HepG2 (cell line): ENCODE measurements around the gene MCAM. TPM values are rescaled to one million over a fixed set of nuclear protein-coding genes. Genes with fewer than 3 reads are reported as not detected.

ENCODE experiments used
- ATAC-seq: fragments of 200-7000 bp; cut with Tn5 transposase; 3 replicates; pipeline ENCODE4 v1.9.1; 2020; ENCODE audit warnings: mild to moderate bottlenecking, moderate library complexity
- BruUV-seq: library from RNA; stranded (reverse); fragments of 400-500 nt; replicated peaks from 2 replicates; lab custom pipeline; 2021; lab: Mats Ljungman, UMichigan
- CTCF ChIA-PET: fragments of 300-600 bp; formaldehyde crosslinking; extraction: SDS; loops from one replicate; lab custom pipeline; 2021; ENCODE audit warnings: low total read pairs, inconsistent platforms, low intra/inter-chr PET ratio; lab: Yijun Ruan, JAX
- POLR2A ChIA-PET: fragments of 350-600 bp; sonication (Branson Sonifier 250); formaldehyde crosslinking; loops from one replicate; lab custom pipeline; 2020; ENCODE audit warnings: antibody characterized with exemption, inconsistent platforms; lab: Yijun Ruan, JAX
- DNase-seq: peaks from one replicate; pipeline ENCODE4 v3.0.0-alpha.2; 2015; ENCODE audit warnings: low spot score
- FAIRE-seq: peaks from 3 replicates; lab custom pipeline; 2011; peaks lifted over from hg19 to GRCh38; lab: Jason Lieb, UNC
- H2AFZ ChIP-seq: one replicate; pipeline ENCODE4 v1.6.1; 2011; ENCODE audit warnings: low read length, inconsistent platforms
- H3K27ac ChIP-seq: fragments of 300-600 bp; 3 replicates; pipeline ENCODE4 v1.8.0; 2011; ENCODE audit warnings: mixed run types, mild to moderate bottlenecking, mixed read lengths, low read length, inconsistent platforms; ENCODE audit not compliant: insufficient read depth; ENCODE audit errors: extremely low read length
- H3K27me3 ChIP-seq, 2 experiments: fragments of 200-600 bp in 1 of 2; 2 replicates in 1 of 2; 3 replicates in 1 of 2; pipeline versions ENCODE4 v1.6.0 to v1.8.0; 2011; ENCODE audit warnings: low read length in 2 of 2, mild to moderate bottlenecking in 2 of 2, moderate library complexity in 2 of 2, inconsistent platforms in 1 of 2; ENCODE audit not compliant: insufficient read depth in 2 of 2, control insufficient read depth in 1 of 2
- H3K36me3 ChIP-seq, 2 experiments: fragments of 200-600 bp in 1 of 2; replicated peaks in 1 of 2; 2 replicates in 1 of 2; 3 replicates in 1 of 2; pipeline versions ENCODE4 v1.5.1 to v1.8.0; 2011; ENCODE audit warnings: low read length in 2 of 2, inconsistent platforms in 1 of 2; ENCODE audit not compliant: insufficient read depth in 2 of 2, control insufficient read depth in 1 of 2
- H3K4me1 ChIP-seq: 2 replicates; pipeline ENCODE4 v1.5.1; 2012; ENCODE audit warnings: low read length, inconsistent platforms; ENCODE audit not compliant: insufficient read depth
- H3K4me2 ChIP-seq: 2 replicates; pipeline ENCODE4 v1.6.0; 2011; ENCODE audit warnings: low read depth, low read length, inconsistent platforms
- H3K4me3 ChIP-seq, 3 experiments: fragments of 200-600 bp in 1 of 3; sonication (generic), shearing (Covaris generic) in 1 of 3; replicated peaks in 1 of 3; 2 replicates each; pipeline ENCODE4 v1.5.1; 2011 to 2016; ENCODE audit warnings: low read length in 3 of 3, inconsistent platforms in 2 of 3, low read depth in 2 of 3, mild to moderate bottlenecking in 2 of 3, control low read depth in 1 of 3, mixed read lengths in 1 of 3; ENCODE audit not compliant: insufficient read depth in 1 of 3
- H3K79me2 ChIP-seq: one replicate; pipeline ENCODE4 v1.6.1; 2011; ENCODE audit warnings: low read length, inconsistent platforms; ENCODE audit not compliant: insufficient read depth
- H3K9ac ChIP-seq: 2 replicates; pipeline ENCODE4 v1.6.0; 2011; ENCODE audit warnings: mild to moderate bottlenecking, low read depth, low read length, inconsistent platforms; ENCODE audit not compliant: insufficient read depth
- H3K9me3 ChIP-seq: 2 replicates; pipeline ENCODE4 v1.5.1; 2012; ENCODE audit warnings: mild to moderate bottlenecking, low read length
- H4K20me1 ChIP-seq: 2 replicates; pipeline ENCODE4 v1.6.0; 2011; ENCODE audit warnings: inconsistent platforms, mild to moderate bottlenecking, low read length, moderate library complexity; ENCODE audit not compliant: insufficient read depth
- ASH2L ChIP-seq: fragments of 300-600, 200-600 bp; sonication (generic); IDR thresholded peaks from 2 replicates; pipeline ENCODE4 v1.7.0; 2017; ENCODE audit warnings: low read depth, mild to moderate bottlenecking, moderate library complexity, mixed read lengths, low read length; ENCODE audit not compliant: insufficient read length
- ATF3 ChIP-seq: sonication (generic); formaldehyde crosslinking; IDR thresholded peaks from 2 replicates; pipeline ENCODE4 v1.4.0; 2020; ENCODE audit warnings: missing genetic modification reagents
- NFATC3 ChIP-seq: sonication (generic); formaldehyde crosslinking; IDR thresholded peaks from 2 replicates; pipeline ENCODE4 v1.5.1; 2020; ENCODE audit warnings: mild to moderate bottlenecking, missing genetic modification reagents
- POGZ ChIP-seq: sonication (generic); formaldehyde crosslinking; IDR thresholded peaks from 2 replicates; pipeline ENCODE4 v1.4.0; 2020; ENCODE audit warnings: mild to moderate bottlenecking, missing genetic modification reagents
- POLR2G ChIP-seq: fragments of 200-400 bp; formaldehyde crosslinking; IDR thresholded peaks from 2 replicates; pipeline ENCODE4 v1.6.1; 2018; ENCODE audit warnings: mild to moderate bottlenecking, low read depth, low read length, moderate library complexity
- ZBTB7B ChIP-seq: sonication (generic); formaldehyde crosslinking; IDR thresholded peaks from 2 replicates; pipeline ENCODE4 v1.4.0; 2020; ENCODE audit warnings: missing genetic modification reagents
- ZKSCAN1 ChIP-seq: fragments of 150-350 bp; IDR thresholded peaks from 2 replicates; pipeline ENCODE4 v1.6.1; 2014; ENCODE audit warnings: low read length
- ZNF253 ChIP-seq: sonication (generic); formaldehyde crosslinking; IDR thresholded peaks from 2 replicates; pipeline ENCODE4 v1.8.0; 2022; ENCODE audit warnings: mild to moderate bottlenecking, missing genetic modification reagents, borderline replicate concordance
- ZNF468 ChIP-seq: sonication (generic); formaldehyde crosslinking; IDR thresholded peaks from 2 replicates; pipeline ENCODE4 v1.8.0; 2022; ENCODE audit warnings: mild to moderate bottlenecking, moderate library complexity, missing genetic modification reagents
- ZNF737 ChIP-seq: sonication (generic); formaldehyde crosslinking; IDR thresholded peaks from 2 replicates; pipeline ENCODE4 v1.5.0; 2020; ENCODE audit warnings: missing genetic modification reagents, mild to moderate bottlenecking, borderline replicate concordance
- ZNF768 ChIP-seq: sonication (generic); formaldehyde crosslinking; IDR thresholded peaks from 2 replicates; pipeline ENCODE4 v1.4.0; 2020; ENCODE audit warnings: missing genetic modification reagents
- ZNF883 ChIP-seq: sonication (generic); formaldehyde crosslinking; IDR thresholded peaks from 2 replicates; pipeline ENCODE4 v1.5.1; 2020; ENCODE audit warnings: mild to moderate bottlenecking, missing genetic modification reagents; ENCODE audit errors: not compliant biosample characterization
- WGBS: methylation state at CpG from one replicate; pipeline ENCODE4 v1.1.6; 2017; ENCODE audit warnings: low lambda C conversion rate; 5-methylcytosine and 5-hydroxymethylcytosine counted together
- in situ Hi-C: cut with HindIII; loops from 2 replicates; pipeline ENCODE4 v1.10.0; 2017; ENCODE audit warnings: low pct_unique_long_range_greater_than_20kb; ENCODE audit not compliant: extremely low pct_ligation_motif_present
- intact Hi-C: fragments of 100-400 bp; cut with micrococcal nuclease; formaldehyde crosslinking; loops from one replicate; pipeline ENCODE4 v1.10.0; 2022; ENCODE audit not compliant: unreplicated experiment
- polyA plus RNA-seq, 8 experiments: library from polyadenylated mRNA; depleted of rRNA in 3 of 8; stranded (reverse) in 7 of 8; unstranded in 1 of 8; fragments of >200 nt; fragmentation: Illumina TruSeq in 4 of 8; extraction: Trizol in 4 of 8; gene quantifications; 2 replicates each; pipeline versions ENCODE4 v1.2.1 to v1.2.3, GENCODE V29; 2011 to 2016; ENCODE audit warnings: low read depth in 4 of 8, missing spikeins in 1 of 8, mixed read lengths in 1 of 8; ENCODE audit not compliant: insufficient read depth in 1 of 8
- total RNA-seq, 5 experiments: library from RNA; depleted of rRNA; stranded (reverse); fragments of >200 nt; fragmentation: Illumina TruSeq; extraction: Trizol; gene quantifications; 2 replicates each; pipeline ENCODE4 v1.2.3, GENCODE V29; 2016; ENCODE audit warnings: low read depth in 1 of 5
- TF ChIP-seq, protein P1 (sequence below): sonication (generic); formaldehyde crosslinking; IDR thresholded peaks from 2 replicates; pipeline ENCODE4 v1.5.0; 2020; ENCODE audit warnings: mild to moderate bottlenecking, missing genetic modification reagents, borderline replicate concordance
- TF ChIP-seq, protein P2 (sequence below): sonication (generic); formaldehyde crosslinking; conservative IDR thresholded peaks from 2 replicates; pipeline ENCODE4 v1.4.0; 2020; ENCODE audit warnings: mild to moderate bottlenecking, missing genetic modification reagents, moderate library complexity
- TF ChIP-seq, protein P3 (sequence below): sonication (generic); formaldehyde crosslinking; IDR thresholded peaks from 2 replicates; pipeline ENCODE4 v1.9.0; 2021; ENCODE audit warnings: missing genetic modification reagents, borderline replicate concordance

MCAM gene
- total and polyA plus RNA-seq, 2 of the 13 experiments (the other 11 are each of a cell fraction or from before 2014, with no cell fraction given), result 12.1 to 15.2 TPM

DNA sequence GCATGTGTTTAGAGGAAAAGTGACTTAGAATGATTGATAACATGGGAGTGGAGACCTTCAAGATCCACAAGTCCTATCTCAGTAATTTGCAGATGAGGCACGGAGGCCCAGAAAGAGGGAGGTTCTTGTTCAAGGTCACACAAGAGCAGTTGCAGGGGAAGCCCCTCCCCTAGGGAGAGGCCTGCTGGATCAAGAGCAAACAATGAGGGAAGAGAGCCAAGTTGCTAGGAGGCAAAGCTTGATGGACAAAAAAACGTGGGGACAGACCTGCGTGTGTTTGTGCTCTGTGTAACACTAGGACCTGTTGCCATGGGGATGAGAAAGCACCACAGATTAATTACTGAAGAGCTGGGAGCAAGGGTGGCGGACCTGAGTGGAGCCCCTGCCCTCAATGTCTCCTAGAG lies 35.9 kb upstream of the MCAM start:
- BruUV-seq, result no TSS peak
- ChIA-PET POLR2A (interaction anchor here (0.6 to 1.9 kb wide), 9 partner anchors 8 to 746 kb away, joined by 3 to 21 read pairs (median 3); partner anchors contain the start of genes PHLDB1 and USP2), CTCF (interaction anchor here (1.5 kb wide), 1 partner anchor 14 kb away, joined by 4 read pairs; no protein-coding TSS in a partner anchor)
- Histone ChIP-seq H3K4me2 (peak overlapping the region; percentile 59), H3K27me3 (0 out of 5 replicates have a peak, but pooled peaks cover 0 to 3% of the 10 kb centered on the region in 2 experiments), H3K4me3 (no peak overlapping the region), H2AFZ (no peak overlapping the region), H3K27ac (peak overlapping the region; percentile 48), H3K79me2 (no peaks in the 10 kb centered on the region), H3K9me3 (no peaks in the 10 kb centered on the region), H3K4me1 (peaks cover 61% of the 10 kb centered on the region), H4K20me1 (no peaks in the 10 kb centered on the region), H3K9ac (peak overlapping the region; percentile 45; the same call in 1 of the 2 replicates), H3K36me3 (peaks cover 2 to 12% of the 10 kb centered on the region in 2 experiments; a peak in 3 of 5 replicates)
- ATAC-seq (peak; percentile 82), FAIRE-seq (peak; percentile 92), DNase-seq (peak; percentile 92)
- in situ Hi-C loops, result no loop called here
- intact Hi-C loops, result loop anchor here (2.0 kb wide), 1 partner anchor 16 kb away; no protein-coding TSS in a partner anchor
- WGBS, result 0% methylated on average over 4 of the region's 4 CpGs
- no peak for TF ChIP-seq NFATC3 (CRISPR knock-in tag)
- TF ChIP-seq ZNF468 (CRISPR knock-in tag), result no peak
- TF ChIP-seq, protein P1, sequence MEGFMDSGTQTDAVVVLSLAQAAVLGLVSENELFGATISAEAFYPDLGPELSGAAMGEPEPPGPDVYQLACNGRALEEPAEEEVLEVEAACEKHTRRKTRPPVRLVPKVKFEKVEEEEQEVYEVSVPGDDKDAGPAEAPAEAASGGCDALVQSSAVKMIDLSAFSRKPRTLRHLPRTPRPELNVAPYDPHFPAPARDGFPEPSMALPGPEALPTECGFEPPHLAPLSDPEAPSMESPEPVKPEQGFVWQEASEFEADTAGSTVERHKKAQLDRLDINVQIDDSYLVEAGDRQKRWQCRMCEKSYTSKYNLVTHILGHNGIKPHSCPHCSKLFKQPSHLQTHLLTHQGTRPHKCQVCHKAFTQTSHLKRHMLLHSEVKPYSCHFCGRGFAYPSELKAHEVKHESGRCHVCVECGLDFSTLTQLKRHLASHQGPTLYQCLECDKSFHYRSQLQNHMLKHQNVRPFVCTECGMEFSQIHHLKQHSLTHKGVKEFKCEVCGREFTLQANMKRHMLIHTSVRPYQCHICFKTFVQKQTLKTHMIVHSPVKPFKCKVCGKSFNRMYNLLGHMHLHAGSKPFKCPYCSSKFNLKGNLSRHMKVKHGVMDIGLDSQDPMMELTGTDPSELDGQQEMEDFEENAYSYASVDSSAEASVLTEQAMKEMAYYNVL (CRISPR knock-in tag), result 0 out of 2 replicates have a peak, but pooled peaks have one; percentile 24
- TF ChIP-seq, protein P2, sequence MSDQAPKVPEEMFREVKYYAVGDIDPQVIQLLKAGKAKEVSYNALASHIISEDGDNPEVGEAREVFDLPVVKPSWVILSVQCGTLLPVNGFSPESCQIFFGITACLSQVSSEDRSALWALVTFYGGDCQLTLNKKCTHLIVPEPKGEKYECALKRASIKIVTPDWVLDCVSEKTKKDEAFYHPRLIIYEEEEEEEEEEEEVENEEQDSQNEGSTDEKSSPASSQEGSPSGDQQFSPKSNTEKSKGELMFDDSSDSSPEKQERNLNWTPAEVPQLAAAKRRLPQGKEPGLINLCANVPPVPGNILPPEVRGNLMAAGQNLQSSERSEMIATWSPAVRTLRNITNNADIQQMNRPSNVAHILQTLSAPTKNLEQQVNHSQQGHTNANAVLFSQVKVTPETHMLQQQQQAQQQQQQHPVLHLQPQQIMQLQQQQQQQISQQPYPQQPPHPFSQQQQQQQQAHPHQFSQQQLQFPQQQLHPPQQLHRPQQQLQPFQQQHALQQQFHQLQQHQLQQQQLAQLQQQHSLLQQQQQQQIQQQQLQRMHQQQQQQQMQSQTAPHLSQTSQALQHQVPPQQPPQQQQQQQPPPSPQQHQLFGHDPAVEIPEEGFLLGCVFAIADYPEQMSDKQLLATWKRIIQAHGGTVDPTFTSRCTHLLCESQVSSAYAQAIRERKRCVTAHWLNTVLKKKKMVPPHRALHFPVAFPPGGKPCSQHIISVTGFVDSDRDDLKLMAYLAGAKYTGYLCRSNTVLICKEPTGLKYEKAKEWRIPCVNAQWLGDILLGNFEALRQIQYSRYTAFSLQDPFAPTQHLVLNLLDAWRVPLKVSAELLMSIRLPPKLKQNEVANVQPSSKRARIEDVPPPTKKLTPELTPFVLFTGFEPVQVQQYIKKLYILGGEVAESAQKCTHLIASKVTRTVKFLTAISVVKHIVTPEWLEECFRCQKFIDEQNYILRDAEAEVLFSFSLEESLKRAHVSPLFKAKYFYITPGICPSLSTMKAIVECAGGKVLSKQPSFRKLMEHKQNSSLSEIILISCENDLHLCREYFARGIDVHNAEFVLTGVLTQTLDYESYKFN (CRISPR knock-in tag), result peak; percentile 58
- no peak for TF ChIP-seq POLR2G
- TF ChIP-seq, protein P3, sequence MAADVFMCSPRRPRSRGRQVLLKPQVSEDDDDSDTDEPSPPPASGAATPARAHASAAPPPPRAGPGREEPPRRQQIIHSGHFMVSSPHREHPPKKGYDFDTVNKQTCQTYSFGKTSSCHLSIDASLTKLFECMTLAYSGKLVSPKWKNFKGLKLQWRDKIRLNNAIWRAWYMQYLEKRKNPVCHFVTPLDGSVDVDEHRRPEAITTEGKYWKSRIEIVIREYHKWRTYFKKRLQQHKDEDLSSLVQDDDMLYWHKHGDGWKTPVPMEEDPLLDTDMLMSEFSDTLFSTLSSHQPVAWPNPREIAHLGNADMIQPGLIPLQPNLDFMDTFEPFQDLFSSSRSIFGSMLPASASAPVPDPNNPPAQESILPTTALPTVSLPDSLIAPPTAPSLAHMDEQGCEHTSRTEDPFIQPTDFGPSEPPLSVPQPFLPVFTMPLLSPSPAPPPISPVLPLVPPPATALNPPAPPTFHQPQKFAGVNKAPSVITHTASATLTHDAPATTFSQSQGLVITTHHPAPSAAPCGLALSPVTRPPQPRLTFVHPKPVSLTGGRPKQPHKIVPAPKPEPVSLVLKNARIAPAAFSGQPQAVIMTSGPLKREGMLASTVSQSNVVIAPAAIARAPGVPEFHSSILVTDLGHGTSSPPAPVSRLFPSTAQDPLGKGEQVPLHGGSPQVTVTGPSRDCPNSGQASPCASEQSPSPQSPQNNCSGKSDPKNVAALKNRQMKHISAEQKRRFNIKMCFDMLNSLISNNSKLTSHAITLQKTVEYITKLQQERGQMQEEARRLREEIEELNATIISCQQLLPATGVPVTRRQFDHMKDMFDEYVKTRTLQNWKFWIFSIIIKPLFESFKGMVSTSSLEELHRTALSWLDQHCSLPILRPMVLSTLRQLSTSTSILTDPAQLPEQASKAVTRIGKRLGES (CRISPR knock-in tag), result no peak
- no peak for TF ChIP-seq ZNF883 (CRISPR knock-in tag)
- TF ChIP-seq ZNF737 (CRISPR knock-in tag), result no peak
- no peak for TF ChIP-seq ATF3
- TF ChIP-seq POGZ (CRISPR knock-in tag), result peak; percentile 57
- no peak for TF ChIP-seq ZNF768 (CRISPR knock-in tag)
- 0 out of 2 replicates have a peak, but pooled peaks have one; percentile 22 for TF ChIP-seq ZBTB7B (CRISPR knock-in tag)
- no peak for TF ChIP-seq ZKSCAN1
- TF ChIP-seq ZNF253, result no peak
- no peak for TF ChIP-seq ASH2L
